HCT116 (cell line): ENCODE measurements around the gene UXS1. TPM values are rescaled to one million over a fixed set of nuclear protein-coding genes. Genes with fewer than 3 reads are reported as not detected.

Experiments
- ATAC-seq: fragments of 200-7000 bp; cut with Tn5 transposase; 2 replicates; pipeline ENCODE4 v1.9.1; 2020; ENCODE audit warnings: mild to moderate bottlenecking, moderate library complexity
- BruUV-seq: library from RNA; stranded (reverse); fragments of 400-500 nt; replicated peaks from 2 replicates; lab custom pipeline; 2021; lab: Mats Ljungman, UMichigan
- CTCF ChIA-PET: fragments of 300-600 bp; sonication (Branson Sonifier 250); formaldehyde crosslinking; loops from one replicate; lab custom pipeline; 2021; ENCODE audit warnings: antibody characterized with exemption; lab: Charles Lee
- POLR2A ChIA-PET: fragments of 300-600, 350-600 bp; sonication (Branson Sonifier 250); formaldehyde crosslinking; loops from one replicate; lab custom pipeline; 2021; ENCODE audit warnings: antibody characterized with exemption; lab: Charles Lee
- RAD21 ChIA-PET, 2 experiments: fragments of 300-600 bp; sonication (Branson Sonifier 250); formaldehyde crosslinking; loops; one replicate each; lab custom pipeline; 2023; ENCODE audit warnings: low total read pairs in 2 of 2; ENCODE audit not compliant: uncharacterized antibody in 2 of 2, unreplicated experiment in 2 of 2, low non-redundant PET in 1 of 2; lab: Charles Lee
- DNase-seq: peaks from one replicate; pipeline ENCODE4 v3.0.0-alpha.2; 2010; ENCODE audit warnings: low read depth, low spot score
- H2AFZ ChIP-seq: fragments of 200-600 bp; shearing (Covaris generic), sonication (generic); 2 replicates; pipeline ENCODE4 v1.6.1; 2017; ENCODE audit warnings: low read depth, mixed run types, mixed read lengths, antibody characterized with exemption, low read length; ENCODE audit not compliant: poor library complexity, severe bottlenecking
- H3K27ac ChIP-seq: 2 replicates; pipeline ENCODE4 v1.5.1; 2012; ENCODE audit warnings: low read depth, low read length
- H3K27me3 ChIP-seq: fragments of 200-600 bp; sonication (generic); 2 replicates; pipeline ENCODE4 v1.6.1; 2016; ENCODE audit warnings: mixed run types, low read length, mixed read lengths; ENCODE audit not compliant: insufficient read depth
- H3K36me3 ChIP-seq, 2 experiments: fragments of 200-500 bp in 1 of 2; fragments of 200-600 bp in 1 of 2; sonication (Bioruptor generic) in 1 of 2; sonication (generic) in 1 of 2; 2 replicates each; pipeline versions ENCODE4 v1.5.1 to v1.6.1; 2014 to 2016; ENCODE audit warnings: low read length in 2 of 2, inconsistent platforms in 1 of 2, mixed read lengths in 1 of 2, mixed run types in 1 of 2; ENCODE audit not compliant: insufficient read depth in 2 of 2, control insufficient read depth in 1 of 2
- H3K4me1 ChIP-seq, 2 experiments: fragments of 200-600 bp in 1 of 2; sonication (generic) in 1 of 2; 2 replicates each; pipeline versions ENCODE4 v1.5.1 to v1.6.1; 2012 to 2017; ENCODE audit warnings: low read length in 2 of 2, inconsistent platforms in 1 of 2, mild to moderate bottlenecking in 1 of 2, mixed read lengths in 1 of 2, mixed run types in 1 of 2, moderate library complexity in 1 of 2; ENCODE audit not compliant: insufficient read depth in 2 of 2, control insufficient read depth in 1 of 2
- H3K4me2 ChIP-seq: fragments of 200-600 bp; sonication (generic); 2 replicates; pipeline ENCODE4 v1.6.1; 2017; ENCODE audit warnings: mixed run types, low read length, mixed read lengths
- H3K4me3 ChIP-seq, 2 experiments: fragments of 200-600 bp in 1 of 2; sonication (generic) in 1 of 2; replicated peaks in 1 of 2; 2 replicates each; pipeline ENCODE4 v1.5.1; 2011 to 2016; ENCODE audit warnings: low read length in 2 of 2, control low read depth in 1 of 2, low read depth in 1 of 2, mild to moderate bottlenecking in 1 of 2, mixed read lengths in 1 of 2, mixed run types in 1 of 2
- H3K79me2 ChIP-seq: fragments of 200-600 bp; sonication (generic); 2 replicates; pipeline ENCODE4 v1.6.1; 2017; ENCODE audit warnings: mild to moderate bottlenecking, mixed run types, low read length, moderate library complexity, mixed read lengths; ENCODE audit not compliant: insufficient read depth
- H3K9ac ChIP-seq: fragments of 200-600 bp; sonication (generic); 2 replicates; pipeline ENCODE4 v1.6.1; 2016; ENCODE audit warnings: low read length, mixed read lengths
- H3K9me2 ChIP-seq: fragments of 200-600 bp; sonication (generic), shearing (Covaris generic); 2 replicates; pipeline ENCODE4 v1.6.1; 2017; ENCODE audit warnings: mixed run types, mild to moderate bottlenecking, moderate library complexity; ENCODE audit not compliant: insufficient read depth
- H3K9me3 ChIP-seq, 2 experiments: fragments of 200-500 bp in 1 of 2; fragments of 200-600 bp in 1 of 2; sonication (Bioruptor generic) in 1 of 2; sonication (generic) in 1 of 2; 2 replicates each; pipeline ENCODE4 v1.6.1; 2014 to 2017; ENCODE audit warnings: low read length in 2 of 2, mixed read lengths in 2 of 2, inconsistent platforms in 1 of 2, low read depth in 1 of 2, mild to moderate bottlenecking in 1 of 2, mixed run types in 1 of 2, moderate library complexity in 1 of 2; ENCODE audit not compliant: control insufficient read depth in 1 of 2, insufficient read depth in 1 of 2
- H4K20me1 ChIP-seq: fragments of 200-600 bp; sonication (generic), shearing (Covaris generic); 2 replicates; pipeline ENCODE4 v1.6.1; 2017; ENCODE audit warnings: mixed run types, mild to moderate bottlenecking, moderate library complexity; ENCODE audit not compliant: insufficient read depth
- CBX3 ChIP-seq: IDR thresholded peaks from 2 replicates; pipeline ENCODE4 v1.6.1; 2012; ENCODE audit warnings: low read depth
- EGR1 ChIP-seq: IDR thresholded peaks from 2 replicates; pipeline ENCODE4 v1.6.1; 2012; ENCODE audit warnings: low read depth
- EZH2 ChIP-seq: fragments of 200-600 bp; sonication (generic); IDR thresholded peaks from 2 replicates; pipeline ENCODE4 v1.6.1; 2017; ENCODE audit warnings: antibody characterized with exemption, mixed run types
- MAX ChIP-seq: IDR thresholded peaks from 2 replicates; pipeline ENCODE4 v1.6.1; 2012
- RAD21 ChIP-seq: IDR thresholded peaks from 2 replicates; pipeline ENCODE4 v1.6.1; 2012; ENCODE audit warnings: low read depth, mild to moderate bottlenecking
- SP1 ChIP-seq: IDR thresholded peaks from 2 replicates; pipeline ENCODE4 v1.6.1; 2012; ENCODE audit warnings: low read depth
- TCF7L2 ChIP-seq: IDR thresholded peaks from 2 replicates; pipeline ENCODE4 v1.7.0; 2011; ENCODE audit warnings: borderline replicate concordance, inconsistent platforms; ENCODE audit not compliant: insufficient read depth, insufficient read length; ENCODE audit errors: extremely low read depth
- YY1 ChIP-seq: IDR thresholded peaks from 2 replicates; pipeline ENCODE4 v1.6.1; 2011; ENCODE audit warnings: low read length, low read depth, moderate library complexity, mild to moderate bottlenecking; ENCODE audit not compliant: insufficient replicate concordance; ENCODE audit errors: extremely low read depth
- ZBTB33 ChIP-seq: IDR thresholded peaks from 2 replicates; pipeline ENCODE4 v1.6.1; 2011; ENCODE audit warnings: mild to moderate bottlenecking, low read length, moderate library complexity; ENCODE audit not compliant: insufficient replicate concordance; ENCODE audit errors: extremely low read depth
- intact Hi-C: fragments of 100-400 bp; cut with micrococcal nuclease; formaldehyde crosslinking; loops from 2 replicates; pipeline ENCODE4 v1.10.0; 2022
- total RNA-seq: library from RNA; stranded (reverse); gene quantifications from one replicate; pipeline ENCODE4 v1.2.1, GENCODE V29; 2021; ENCODE audit not compliant: unreplicated experiment
- TF ChIP-seq, protein P1 (sequence below), 3 experiments: fragments of 200-600 bp in 1 of 3; sonication (generic) in 1 of 3; IDR thresholded peaks in 2 of 3; conservative IDR thresholded peaks in 1 of 3; 2 replicates each; pipeline ENCODE4 v1.5.1; 2012 to 2017; ENCODE audit warnings: low read depth in 2 of 3, low read length in 2 of 3, antibody characterized with exemption in 1 of 3, borderline replicate concordance in 1 of 3, control low read depth in 1 of 3, mild to moderate bottlenecking in 1 of 3, mixed read lengths in 1 of 3, mixed run types in 1 of 3, moderate library complexity in 1 of 3; ENCODE audit not compliant: insufficient read depth in 1 of 3

Gene UXS1
- total RNA-seq, 1 experiment from 2014 or later, result 45.7 TPM

DNA sequence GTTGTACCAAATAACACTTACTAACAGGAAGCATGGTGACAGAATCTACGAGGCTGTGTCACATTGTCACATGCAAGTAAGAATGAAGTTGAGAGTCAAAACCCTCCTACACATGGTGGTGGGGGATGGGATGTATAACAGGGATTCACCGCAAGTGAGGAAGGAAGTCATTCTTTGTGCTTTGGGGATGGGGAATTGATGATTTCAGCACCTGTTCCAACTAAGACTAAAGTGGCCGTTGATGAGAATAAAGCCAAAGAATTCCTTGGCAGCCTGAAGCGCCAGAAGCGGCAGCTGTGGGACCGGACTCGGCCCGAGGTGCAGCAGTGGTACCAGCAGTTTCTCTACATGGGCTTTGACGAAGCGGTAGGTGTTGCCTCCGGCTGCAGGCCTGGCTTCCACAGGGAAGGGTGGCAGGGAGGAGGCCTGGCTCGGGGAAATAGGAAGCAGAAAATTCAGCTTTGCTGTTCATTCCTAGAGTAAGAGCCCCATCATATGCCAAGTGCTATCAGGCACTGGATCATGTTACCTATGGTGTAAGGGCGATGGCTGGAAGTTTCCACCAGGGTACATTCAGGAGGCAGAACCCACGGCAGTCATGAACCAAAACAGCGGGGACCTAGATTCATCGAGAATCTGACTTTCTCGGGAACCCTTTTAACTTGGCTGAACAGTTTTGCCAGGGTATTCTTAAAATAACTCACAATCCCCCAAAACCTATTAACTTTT lies 120.3 kb downstream of the UXS1 start:
- no peaks in the 10 kb centered on the region for H3K27me3 ChIP-seq
- H3K4me2 ChIP-seq, result no peak overlapping the region
- H3K9me2 ChIP-seq, result no peaks in the 10 kb centered on the region
- no peaks in the 10 kb centered on the region for H3K79me2 ChIP-seq
- H3K9ac ChIP-seq, result no peak overlapping the region
- ChIA-PET POLR2A (no interaction called here), CTCF (no interaction called here), RAD21 (no interaction called here)
- no peak overlapping the region for H3K4me3 ChIP-seq
- DNase-seq (no peak), ATAC-seq (no peak)
- no peaks in the 10 kb centered on the region for H3K4me1 ChIP-seq
- no peaks in the 10 kb centered on the region for H4K20me1 ChIP-seq
- intact Hi-C loops, result no loop called here
- no peak overlapping the region for H3K27ac ChIP-seq
- H3K36me3 ChIP-seq, result no peaks in the 10 kb centered on the region
- no peaks in the 10 kb centered on the region for H3K9me3 ChIP-seq
- TF ChIP-seq CBX3, result no peak
- TF ChIP-seq ZBTB33, result no peak
- TF ChIP-seq TCF7L2, result no peak
- no peak for TF ChIP-seq EGR1
- TF ChIP-seq RAD21, result no peak
- no peak for TF ChIP-seq SP1
- TF ChIP-seq, protein P1, sequence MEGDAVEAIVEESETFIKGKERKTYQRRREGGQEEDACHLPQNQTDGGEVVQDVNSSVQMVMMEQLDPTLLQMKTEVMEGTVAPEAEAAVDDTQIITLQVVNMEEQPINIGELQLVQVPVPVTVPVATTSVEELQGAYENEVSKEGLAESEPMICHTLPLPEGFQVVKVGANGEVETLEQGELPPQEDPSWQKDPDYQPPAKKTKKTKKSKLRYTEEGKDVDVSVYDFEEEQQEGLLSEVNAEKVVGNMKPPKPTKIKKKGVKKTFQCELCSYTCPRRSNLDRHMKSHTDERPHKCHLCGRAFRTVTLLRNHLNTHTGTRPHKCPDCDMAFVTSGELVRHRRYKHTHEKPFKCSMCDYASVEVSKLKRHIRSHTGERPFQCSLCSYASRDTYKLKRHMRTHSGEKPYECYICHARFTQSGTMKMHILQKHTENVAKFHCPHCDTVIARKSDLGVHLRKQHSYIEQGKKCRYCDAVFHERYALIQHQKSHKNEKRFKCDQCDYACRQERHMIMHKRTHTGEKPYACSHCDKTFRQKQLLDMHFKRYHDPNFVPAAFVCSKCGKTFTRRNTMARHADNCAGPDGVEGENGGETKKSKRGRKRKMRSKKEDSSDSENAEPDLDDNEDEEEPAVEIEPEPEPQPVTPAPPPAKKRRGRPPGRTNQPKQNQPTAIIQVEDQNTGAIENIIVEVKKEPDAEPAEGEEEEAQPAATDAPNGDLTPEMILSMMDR (IDR thresholded peaks at IDR 0.05 in 2 of 3, conservative IDR thresholded peaks at IDR 0.05 in 1 of 3; ENCODE audit: borderline replicate concordance in 1 of 3, insufficient read depth in 1 of 3, low read depth in 2 of 3, low read length in 2 of 3), result no peak
- no peak for TF ChIP-seq MAX
- TF ChIP-seq EZH2, result no peak
- TF ChIP-seq YY1, result no peak
- no TSS peak for BruUV-seq
- no peak overlapping the region for H2AFZ ChIP-seq
